ENCODE measurements around the gene PTGES. TPM values are rescaled to one million over a fixed set of nuclear protein-coding genes. Genes with fewer than 3 reads are reported as not detected.
A peak's percentile ranks its signal among the peaks of the same experiment; 100 is the strongest.
"Not testable (repeated sequence)": the region's sequence is repeated elsewhere in the genome, so short reads cannot be mapped to it uniquely, and the experiment has no call there.

PTGES gene
- total and polyA plus RNA-seq, 2 experiments from 2014 or later: 2.8 to 3.6 TPM

DNA sequence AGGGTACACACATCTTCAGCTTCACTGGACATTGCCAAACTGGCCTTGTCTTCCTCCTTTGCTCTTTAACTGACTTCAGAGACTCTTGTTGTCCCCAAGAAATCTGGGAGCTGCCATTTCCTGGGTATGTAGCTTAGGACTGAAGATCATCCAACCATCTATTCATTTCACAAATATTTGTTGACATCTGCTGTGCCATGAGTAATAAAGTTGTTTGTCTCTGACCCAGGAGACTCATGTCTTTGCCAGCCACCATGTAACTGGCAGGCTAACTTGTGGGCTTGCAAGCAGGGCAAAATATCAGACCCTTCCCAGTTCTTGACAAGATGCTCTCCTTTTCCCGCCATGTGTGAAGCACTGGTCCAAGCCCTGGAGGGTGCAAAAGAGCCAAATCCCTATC lies 33.0 kb upstream of the PTGES start (continued):
- TF ChIP-seq, protein P1, sequence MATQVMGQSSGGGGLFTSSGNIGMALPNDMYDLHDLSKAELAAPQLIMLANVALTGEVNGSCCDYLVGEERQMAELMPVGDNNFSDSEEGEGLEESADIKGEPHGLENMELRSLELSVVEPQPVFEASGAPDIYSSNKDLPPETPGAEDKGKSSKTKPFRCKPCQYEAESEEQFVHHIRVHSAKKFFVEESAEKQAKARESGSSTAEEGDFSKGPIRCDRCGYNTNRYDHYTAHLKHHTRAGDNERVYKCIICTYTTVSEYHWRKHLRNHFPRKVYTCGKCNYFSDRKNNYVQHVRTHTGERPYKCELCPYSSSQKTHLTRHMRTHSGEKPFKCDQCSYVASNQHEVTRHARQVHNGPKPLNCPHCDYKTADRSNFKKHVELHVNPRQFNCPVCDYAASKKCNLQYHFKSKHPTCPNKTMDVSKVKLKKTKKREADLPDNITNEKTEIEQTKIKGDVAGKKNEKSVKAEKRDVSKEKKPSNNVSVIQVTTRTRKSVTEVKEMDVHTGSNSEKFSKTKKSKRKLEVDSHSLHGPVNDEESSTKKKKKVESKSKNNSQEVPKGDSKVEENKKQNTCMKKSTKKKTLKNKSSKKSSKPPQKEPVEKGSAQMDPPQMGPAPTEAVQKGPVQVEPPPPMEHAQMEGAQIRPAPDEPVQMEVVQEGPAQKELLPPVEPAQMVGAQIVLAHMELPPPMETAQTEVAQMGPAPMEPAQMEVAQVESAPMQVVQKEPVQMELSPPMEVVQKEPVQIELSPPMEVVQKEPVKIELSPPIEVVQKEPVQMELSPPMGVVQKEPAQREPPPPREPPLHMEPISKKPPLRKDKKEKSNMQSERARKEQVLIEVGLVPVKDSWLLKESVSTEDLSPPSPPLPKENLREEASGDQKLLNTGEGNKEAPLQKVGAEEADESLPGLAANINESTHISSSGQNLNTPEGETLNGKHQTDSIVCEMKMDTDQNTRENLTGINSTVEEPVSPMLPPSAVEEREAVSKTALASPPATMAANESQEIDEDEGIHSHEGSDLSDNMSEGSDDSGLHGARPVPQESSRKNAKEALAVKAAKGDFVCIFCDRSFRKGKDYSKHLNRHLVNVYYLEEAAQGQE (IDR thresholded peaks at IDR 0.05; ENCODE audit: unreplicated experiment): no peak

DNA sequence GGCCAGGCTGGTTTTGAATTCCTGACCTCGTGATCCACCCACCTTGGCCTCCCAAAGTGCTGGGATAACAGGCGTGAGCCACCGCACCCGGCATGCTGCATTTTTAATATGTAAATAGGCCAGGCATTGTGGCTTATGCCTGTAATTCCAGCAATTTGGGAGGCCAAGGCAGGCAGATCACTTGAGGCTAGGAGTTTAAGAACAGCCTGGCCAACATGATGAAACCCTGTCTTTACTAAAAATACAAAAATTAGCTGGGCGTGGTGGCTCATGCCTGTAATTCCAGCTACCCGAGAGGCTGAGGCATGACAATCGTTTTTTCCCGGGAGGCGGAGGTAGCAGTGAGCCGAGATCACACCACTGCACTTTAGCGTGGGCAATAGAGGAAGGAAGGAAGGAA lies 32.1 kb upstream of the PTGES start:
- not testable (repeated sequence) for ATAC-seq; H3K4me1 ChIP-seq (ENCODE audit: insufficient read depth)

DNA sequence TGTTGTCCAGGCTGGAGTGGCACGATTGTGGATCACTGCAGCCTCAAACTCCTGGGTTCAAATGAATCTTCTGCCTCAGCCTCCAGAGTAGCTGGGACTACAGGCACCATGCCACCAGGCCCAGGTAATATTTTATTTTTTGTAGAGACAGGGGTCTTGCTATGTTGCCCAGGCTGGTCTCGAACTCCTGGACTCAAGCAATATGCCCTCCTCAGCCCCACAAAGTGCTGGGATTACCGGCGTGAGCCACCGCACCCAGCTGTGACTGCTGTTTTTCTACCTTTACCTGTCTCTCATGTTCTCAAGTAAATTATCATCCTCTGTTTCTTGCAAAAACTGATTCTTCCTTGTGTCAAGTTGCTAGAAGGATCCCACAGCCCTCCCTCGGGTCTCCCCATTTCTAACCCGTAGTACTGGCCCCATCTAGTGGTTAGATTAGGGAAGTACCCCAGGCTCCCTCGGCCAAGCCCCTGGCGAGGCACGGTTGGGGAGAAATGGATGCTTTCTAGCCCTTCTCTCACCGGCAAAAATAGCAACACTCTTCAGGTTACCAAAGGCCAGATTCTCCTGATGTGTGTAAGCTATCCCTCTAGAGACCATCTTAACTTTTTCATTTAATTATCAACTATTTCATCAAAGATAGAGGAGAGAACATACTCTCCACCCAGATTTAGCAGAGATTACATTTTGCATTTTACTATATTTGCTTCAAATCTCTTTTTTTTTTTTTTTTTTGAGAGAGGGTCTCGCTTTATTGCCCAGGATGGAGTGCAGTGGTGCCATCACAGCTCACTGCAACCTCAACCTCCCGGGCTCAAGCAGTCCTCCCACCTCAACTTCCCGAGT lies 30.9 kb upstream of the PTGES start:
- H3K4me3 Mint-ChIP-seq: no peak overlapping the region; the same call in 2 of the 3 replicates
- Histone ChIP-seq H3K4me1 (ENCODE audit: insufficient read depth) (no peaks in the 10 kb centered on the region), H2AFZ (no peak overlapping the region), H3K79me2 (replicated peaks; ENCODE audit: insufficient read depth) (no peaks in the 10 kb centered on the region), H3K4me3 (no peak overlapping the region), H3K27me3 (ENCODE audit: insufficient read depth) (no peaks in the 10 kb centered on the region), H3K9me2 (ENCODE audit: insufficient read depth) (no peaks in the 10 kb centered on the region), H3K27ac (ENCODE audit: low read depth) (no peak overlapping the region), H3F3A (replicated peaks; ENCODE audit: low read depth) (no peaks in the 10 kb centered on the region), H3K36me3 (ENCODE audit: insufficient read depth) (no peaks in the 10 kb centered on the region), H3K4me2 (no peak overlapping the region), H4K20me1 (replicated peaks; ENCODE audit: insufficient read depth) (no peaks in the 10 kb centered on the region)
- DNase-seq (ENCODE audit: low spot score) (peak; percentile 91), ATAC-seq (peak; percentile 98)
- H3K4me1 Mint-ChIP-seq: no peaks in the 10 kb centered on the region
- H3K36me3 Mint-ChIP-seq (ENCODE audit: low read depth): no peaks in the 10 kb centered on the region
- TF ChIP-seq, protein P2, sequence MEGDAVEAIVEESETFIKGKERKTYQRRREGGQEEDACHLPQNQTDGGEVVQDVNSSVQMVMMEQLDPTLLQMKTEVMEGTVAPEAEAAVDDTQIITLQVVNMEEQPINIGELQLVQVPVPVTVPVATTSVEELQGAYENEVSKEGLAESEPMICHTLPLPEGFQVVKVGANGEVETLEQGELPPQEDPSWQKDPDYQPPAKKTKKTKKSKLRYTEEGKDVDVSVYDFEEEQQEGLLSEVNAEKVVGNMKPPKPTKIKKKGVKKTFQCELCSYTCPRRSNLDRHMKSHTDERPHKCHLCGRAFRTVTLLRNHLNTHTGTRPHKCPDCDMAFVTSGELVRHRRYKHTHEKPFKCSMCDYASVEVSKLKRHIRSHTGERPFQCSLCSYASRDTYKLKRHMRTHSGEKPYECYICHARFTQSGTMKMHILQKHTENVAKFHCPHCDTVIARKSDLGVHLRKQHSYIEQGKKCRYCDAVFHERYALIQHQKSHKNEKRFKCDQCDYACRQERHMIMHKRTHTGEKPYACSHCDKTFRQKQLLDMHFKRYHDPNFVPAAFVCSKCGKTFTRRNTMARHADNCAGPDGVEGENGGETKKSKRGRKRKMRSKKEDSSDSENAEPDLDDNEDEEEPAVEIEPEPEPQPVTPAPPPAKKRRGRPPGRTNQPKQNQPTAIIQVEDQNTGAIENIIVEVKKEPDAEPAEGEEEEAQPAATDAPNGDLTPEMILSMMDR (conservative IDR thresholded peaks at IDR 0.05; ENCODE audit: low read depth in 2 of 2): peak; percentile 93 to 96
- TF ChIP-seq, protein P3, sequence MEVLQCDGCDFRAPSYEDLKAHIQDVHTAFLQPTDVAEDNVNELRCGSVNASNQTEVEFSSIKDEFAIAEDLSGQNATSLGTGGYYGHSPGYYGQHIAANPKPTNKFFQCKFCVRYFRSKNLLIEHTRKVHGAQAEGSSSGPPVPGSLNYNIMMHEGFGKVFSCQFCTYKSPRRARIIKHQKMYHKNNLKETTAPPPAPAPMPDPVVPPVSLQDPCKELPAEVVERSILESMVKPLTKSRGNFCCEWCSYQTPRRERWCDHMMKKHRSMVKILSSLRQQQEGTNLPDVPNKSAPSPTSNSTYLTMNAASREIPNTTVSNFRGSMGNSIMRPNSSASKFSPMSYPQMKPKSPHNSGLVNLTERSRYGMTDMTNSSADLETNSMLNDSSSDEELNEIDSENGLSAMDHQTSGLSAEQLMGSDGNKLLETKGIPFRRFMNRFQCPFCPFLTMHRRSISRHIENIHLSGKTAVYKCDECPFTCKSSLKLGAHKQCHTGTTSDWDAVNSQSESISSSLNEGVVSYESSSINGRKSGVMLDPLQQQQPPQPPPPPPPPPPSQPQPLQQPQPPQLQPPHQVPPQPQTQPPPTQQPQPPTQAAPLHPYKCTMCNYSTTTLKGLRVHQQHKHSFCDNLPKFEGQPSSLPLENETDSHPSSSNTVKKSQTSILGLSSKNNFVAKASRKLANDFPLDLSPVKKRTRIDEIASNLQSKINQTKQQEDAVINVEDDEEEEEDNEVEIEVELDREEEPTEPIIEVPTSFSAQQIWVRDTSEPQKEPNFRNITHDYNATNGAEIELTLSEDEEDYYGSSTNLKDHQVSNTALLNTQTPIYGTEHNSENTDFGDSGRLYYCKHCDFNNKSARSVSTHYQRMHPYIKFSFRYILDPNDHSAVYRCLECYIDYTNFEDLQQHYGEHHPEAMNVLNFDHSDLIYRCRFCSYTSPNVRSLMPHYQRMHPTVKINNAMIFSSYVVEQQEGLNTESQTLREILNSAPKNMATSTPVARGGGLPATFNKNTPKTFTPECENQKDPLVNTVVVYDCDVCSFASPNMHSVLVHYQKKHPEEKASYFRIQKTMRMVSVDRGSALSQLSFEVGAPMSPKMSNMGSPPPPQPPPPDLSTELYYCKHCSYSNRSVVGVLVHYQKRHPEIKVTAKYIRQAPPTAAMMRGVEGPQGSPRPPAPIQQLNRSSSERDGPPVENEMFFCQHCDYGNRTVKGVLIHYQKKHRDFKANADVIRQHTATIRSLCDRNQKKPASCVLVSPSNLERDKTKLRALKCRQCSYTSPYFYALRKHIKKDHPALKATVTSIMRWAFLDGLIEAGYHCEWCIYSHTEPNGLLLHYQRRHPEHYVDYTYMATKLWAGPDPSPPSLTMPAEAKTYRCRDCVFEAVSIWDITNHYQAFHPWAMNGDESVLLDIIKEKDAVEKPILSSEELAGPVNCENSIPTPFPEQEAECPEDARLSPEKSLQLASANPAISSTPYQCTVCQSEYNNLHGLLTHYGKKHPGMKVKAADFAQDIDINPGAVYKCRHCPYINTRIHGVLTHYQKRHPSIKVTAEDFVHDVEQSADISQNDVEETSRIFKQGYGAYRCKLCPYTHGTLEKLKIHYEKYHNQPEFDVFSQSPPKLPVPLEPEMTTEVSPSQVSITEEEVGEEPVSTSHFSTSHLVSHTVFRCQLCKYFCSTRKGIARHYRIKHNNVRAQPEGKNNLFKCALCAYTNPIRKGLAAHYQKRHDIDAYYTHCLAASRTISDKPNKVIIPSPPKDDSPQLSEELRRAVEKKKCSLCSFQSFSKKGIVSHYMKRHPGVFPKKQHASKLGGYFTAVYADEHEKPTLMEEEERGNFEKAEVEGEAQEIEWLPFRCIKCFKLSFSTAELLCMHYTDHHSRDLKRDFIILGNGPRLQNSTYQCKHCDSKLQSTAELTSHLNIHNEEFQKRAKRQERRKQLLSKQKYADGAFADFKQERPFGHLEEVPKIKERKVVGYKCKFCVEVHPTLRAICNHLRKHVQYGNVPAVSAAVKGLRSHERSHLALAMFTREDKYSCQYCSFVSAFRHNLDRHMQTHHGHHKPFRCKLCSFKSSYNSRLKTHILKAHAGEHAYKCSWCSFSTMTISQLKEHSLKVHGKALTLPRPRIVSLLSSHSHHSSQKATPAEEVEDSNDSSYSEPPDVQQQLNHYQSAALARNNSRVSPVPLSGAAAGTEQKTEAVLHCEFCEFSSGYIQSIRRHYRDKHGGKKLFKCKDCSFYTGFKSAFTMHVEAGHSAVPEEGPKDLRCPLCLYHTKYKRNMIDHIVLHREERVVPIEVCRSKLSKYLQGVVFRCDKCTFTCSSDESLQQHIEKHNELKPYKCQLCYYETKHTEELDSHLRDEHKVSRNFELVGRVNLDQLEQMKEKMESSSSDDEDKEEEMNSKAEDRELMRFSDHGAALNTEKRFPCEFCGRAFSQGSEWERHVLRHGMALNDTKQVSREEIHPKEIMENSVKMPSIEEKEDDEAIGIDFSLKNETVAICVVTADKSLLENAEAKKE (CRISPR knock-in tag; IDR thresholded peaks at IDR 0.05): no peak
- H3K27me3 Mint-ChIP-seq (ENCODE audit: insufficient read depth, low read depth, poor library complexity): peaks cover 9% of the 10 kb centered on the region
- H3K9me3 Mint-ChIP-seq: no peaks in the 10 kb centered on the region; the same call in 2 of the 3 replicates
- no peak overlapping the region for H3K27ac Mint-ChIP-seq

More for the DNA sequence above, 32.1 kb upstream of the PTGES start:
- H3K27ac ChIP-seq (ENCODE audit: low read depth); H3K27ac Mint-ChIP-seq; H3K9me2 ChIP-seq (ENCODE audit: insufficient read depth); H3K4me3 Mint-ChIP-seq; H3K4me2 ChIP-seq; H4K20me1 ChIP-seq (replicated peaks; ENCODE audit: insufficient read depth); H3K27me3 Mint-ChIP-seq (ENCODE audit: insufficient read depth, low read depth, poor library complexity); H2AFZ ChIP-seq; H3K4me3 ChIP-seq; H3K27me3 ChIP-seq (ENCODE audit: insufficient read depth); H3K9me3 Mint-ChIP-seq; H3K79me2 ChIP-seq (replicated peaks; ENCODE audit: insufficient read depth); H3K4me1 Mint-ChIP-seq; H3K36me3 ChIP-seq (ENCODE audit: insufficient read depth); H3F3A ChIP-seq (replicated peaks; ENCODE audit: low read depth); DNase-seq (ENCODE audit: low spot score); H3K36me3 Mint-ChIP-seq (ENCODE audit: low read depth): not testable (repeated sequence)

Measured in GM23338 (cell line).